Measurements from ENCODE around the gene FRY. TPM values are rescaled to one million over a fixed set of nuclear protein-coding genes. Genes with fewer than 3 reads are reported as not detected.

The FRY gene
- total and polyA plus RNA-seq, 10 of the 15 experiments (the other 5 are each of a cell fraction or from before 2014, with no cell fraction given), result 0.18 to 1.4 (median 0.30) TPM

DNA sequence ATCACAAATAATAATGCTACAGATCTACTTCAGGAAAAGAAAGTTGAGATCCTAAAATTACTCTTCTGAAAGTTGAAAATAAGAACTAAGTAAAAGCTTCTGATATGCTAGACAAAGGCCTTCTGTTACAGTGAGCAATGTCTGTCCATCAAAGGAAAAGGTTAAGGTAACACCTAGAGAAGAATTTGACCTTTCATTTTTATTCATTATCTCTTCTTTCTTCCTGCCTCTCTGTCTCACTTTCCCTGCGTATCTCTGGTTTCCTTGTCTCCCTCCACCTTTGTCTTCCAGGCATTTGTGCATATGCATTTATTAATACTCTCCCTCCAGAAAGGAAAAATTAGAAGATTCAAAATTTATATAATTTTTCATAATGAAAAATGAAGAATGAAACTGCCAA, 234.6 kb downstream of the FRY start (continued):
- TF ChIP-seq PAX5 (IDR thresholded peaks at IDR 0.05; ENCODE audit: borderline replicate concordance, low read depth, low read length) (no peak), EP300 (IDR thresholded peaks at IDR 0.05; ENCODE audit: borderline replicate concordance in 1 of 2, control insufficient read depth in 1 of 2, low read depth in 2 of 2, low read length in 2 of 2) (no peak), RUNX3 (IDR thresholded peaks at IDR 0.05; ENCODE audit: low read length) (no peak)

GRCh38 chr13:32267836-32268439, 236.4 kb downstream of the FRY start:
- 29% methylated on average over 7 of the region's 7 CpGs for WGBS (ENCODE audit: insufficient coverage, insufficient replicate concordance, low lambda C conversion rate, missing lambda C conversion rate)
- H4K20me1 ChIP-seq (ENCODE audit: control insufficient read depth, insufficient read depth), result no peaks in the 10 kb centered on the region
- no peaks in the 10 kb centered on the region for H3K27me3 ChIP-seq (replicated peaks in 1 of 2; ENCODE audit: control insufficient read depth in 2 of 2, insufficient read depth in 2 of 2, low read length in 1 of 2)
- no peaks in the 10 kb centered on the region for H3K79me2 ChIP-seq (ENCODE audit: control insufficient read depth, insufficient read depth, low read length)
- ATAC-seq (peak; percentile 100), FAIRE-seq (peak; percentile 83), DNase-seq (ENCODE audit: low read depth, low spot score) (no peak)
- intact Hi-C loops (cut with micrococcal nuclease; ENCODE audit: unreplicated experiment), result loop anchor here (1.0 to 5.0 kb wide), 2 partner anchors 42 to 174 kb away; no protein-coding TSS in a partner anchor
- CTCF ChIA-PET, result interaction anchor here (0.6 to 4.0 kb wide), 21 partner anchors 8 to 359 kb away, joined by 3 to 21 read pairs (median 5); partner anchors contain the start of genes BRCA2 and ZAR1L
- no peak overlapping the region for H3K27ac ChIP-seq (ENCODE audit: control insufficient read depth, insufficient read depth)
- SMC1A ChIA-PET (ENCODE audit: uncharacterized antibody, unreplicated experiment), result interaction anchor here (0.5 to 2.3 kb wide), 14 partner anchors 8 to 1278 kb away, joined by 3 to 9 read pairs (median 4); no protein-coding TSS in a partner anchor
- no peaks in the 10 kb centered on the region for H3K36me3 ChIP-seq (ENCODE audit: control insufficient read depth in 2 of 2, insufficient read depth in 2 of 2, low read length in 1 of 2)
- RAD21 ChIA-PET (ENCODE audit: unreplicated experiment), result interaction anchor here (0.6 to 2.2 kb wide), 5 partner anchors 44 to 358 kb away, joined by 3 to 9 read pairs (median 3); no protein-coding TSS in a partner anchor
- no peak overlapping the region for H3K4me3 ChIP-seq
- POLR2A ChIA-PET, result no interaction called here
- no peak for TF ChIP-seq SMARCA5 (IDR thresholded peaks at IDR 0.05)
- TF ChIP-seq SRF (IDR thresholded peaks at IDR 0.05; ENCODE audit: low read depth in 2 of 2, low read length in 2 of 2), result 0 out of 4 replicates have a peak, but pooled peaks of 1 of the 2 experiments have one; percentile 8
- TF ChIP-seq CTCF (IDR thresholded peaks at IDR 0.05 in 2 of 3, conservative IDR thresholded peaks at IDR 0.05 in 1 of 3; ENCODE audit: control insufficient read depth in 2 of 3, extremely low read depth in 1 of 3, insufficient read depth in 1 of 3, low read depth in 3 of 3, low read length in 3 of 3), result peak; percentile 81 to 95 (median 92)
- TF ChIP-seq WRNIP1 (IDR thresholded peaks at IDR 0.05; ENCODE audit: borderline replicate concordance, low read depth, low read length), result no peak
- TF ChIP-seq SPI1 (IDR thresholded peaks at IDR 0.05; ENCODE audit: borderline replicate concordance, insufficient read depth, low read depth, low read length), result no peak
- TF ChIP-seq BCL3 (IDR thresholded peaks at IDR 0.05; ENCODE audit: borderline replicate concordance, insufficient read depth, low read depth, low read length, poor library complexity, severe bottlenecking), result no peak
- 0 out of 2 replicates have a peak, but pooled peaks have one; percentile 47 for TF ChIP-seq YY1 (IDR thresholded peaks at IDR 0.05; ENCODE audit: low read depth, low read length)
- TF ChIP-seq RAD21 (IDR thresholded peaks at IDR 0.05; ENCODE audit: insufficient read depth, low read depth, low read length), result peak; percentile 58
- peak; percentile 76 for TF ChIP-seq SMC3 (IDR thresholded peaks at IDR 0.05; ENCODE audit: borderline replicate concordance, low read length)
- 0 out of 2 replicates have a peak, but pooled peaks have one; percentile 4 for TF ChIP-seq RUNX3 (IDR thresholded peaks at IDR 0.05; ENCODE audit: low read length)
- TF ChIP-seq HSF1 (IDR thresholded peaks at IDR 0.05; ENCODE audit: low read depth, low read length), result no peak
- TF ChIP-seq TARDBP (IDR thresholded peaks at IDR 0.05; ENCODE audit: borderline replicate concordance), result no peak
- no peaks in the 10 kb centered on the region for H3K9me3 ChIP-seq (replicated peaks; ENCODE audit: control insufficient read depth, insufficient read depth, low read length)
- H3K9ac ChIP-seq (ENCODE audit: control insufficient read depth, insufficient read depth, low read length), result no peak overlapping the region
- H2AFZ ChIP-seq (ENCODE audit: control insufficient read depth, low read depth, low read length), result peak overlapping the region; percentile 34; the same call in 1 of the 2 replicates
- no TSS peak for BruUV-seq (replicated peaks)
- no peak overlapping the region for H3K4me2 ChIP-seq (ENCODE audit: control insufficient read depth, insufficient read depth)
- in situ Hi-C loops (cut with MboI), result no loop called here
- H3K4me1 ChIP-seq (ENCODE audit: control insufficient read depth, insufficient read depth, low read length), result no peaks in the 10 kb centered on the region
